Esophagus muscularis mucosa (tissue), 4 donors: ENCODE results near the gene ANKRD11. TPM values are rescaled to one million over a fixed set of nuclear protein-coding genes. Genes with fewer than 3 reads are reported as not detected.

Experiments
- DNase-seq: peaks from one replicate; pipeline ENCODE4 v3.0.0-alpha.2; 2017; ENCODE audit errors: extremely low spot score
- H3K27ac ChIP-seq, 4 donors: fragments of 200-600 bp; sonication (generic); replicated peaks in 1 of 4; 1 replicate in 3 of 4; 2 replicates in 1 of 4; pipeline ENCODE4 v1.5.1; 2016 to 2019; ENCODE audit warnings: mild to moderate bottlenecking in 1 of 4
- H3K27me3 ChIP-seq, 4 donors: fragments of 200-600 bp; sonication (generic); one replicate each; pipeline versions ENCODE4 v1.5.1 to v1.6.0; 2016 to 2019
- H3K36me3 ChIP-seq, 4 donors: fragments of 200-600 bp; sonication (generic); one replicate each; pipeline ENCODE4 v1.5.1; 2016 to 2019
- H3K4me1 ChIP-seq, 4 donors: fragments of 200-600 bp; sonication (generic); one replicate each; pipeline ENCODE4 v1.5.1; 2016 to 2019
- H3K4me3 ChIP-seq, 4 donors: fragments of 200-600 bp; sonication (generic); 1 replicate in 2 of 4; 2 replicates in 2 of 4; pipeline ENCODE4 v1.5.1; 2016 to 2019; ENCODE audit warnings: mild to moderate bottlenecking in 4 of 4, moderate library complexity in 1 of 4
- H3K9me3 ChIP-seq, 4 donors: fragments of 200-600 bp; sonication (generic); 1 replicate in 3 of 4; 2 replicates in 1 of 4; pipeline ENCODE4 v1.5.1; 2016 to 2019
- CTCF ChIP-seq, 3 experiments: fragments of 200-600 bp in 2 of 3; fragments of 450-650 bp in 1 of 3; sonication (generic) in 2 of 3; IDR thresholded peaks; one replicate each; pipeline ENCODE4 v1.5.1; 2017 to 2019; ENCODE audit warnings: antibody characterized with exemption in 3 of 3, mild to moderate bottlenecking in 2 of 3, moderate library complexity in 1 of 3
- EP300 ChIP-seq: sonication (generic); formaldehyde crosslinking; IDR thresholded peaks from one replicate; pipeline ENCODE4 v1.6.1; 2017; ENCODE audit warnings: antibody characterized with exemption
- POLR2A ChIP-seq: fragments of 450-650 bp; IDR thresholded peaks from one replicate; pipeline ENCODE4 v1.6.1; 2017; ENCODE audit warnings: antibody characterized with exemption, moderate library complexity, mild to moderate bottlenecking, low read depth
- POLR2AphosphoS5 ChIP-seq, 2 donors: sonication (generic); formaldehyde crosslinking; IDR thresholded peaks; one replicate each; pipeline ENCODE4 v1.6.1; 2017; ENCODE audit warnings: antibody characterized with exemption in 2 of 2
- WGBS: methylation state at CpG from one replicate; pipeline ENCODE4 v1.1.5; 2018; 5-methylcytosine and 5-hydroxymethylcytosine counted together
- intact Hi-C: fragments of 100-400 bp; cut with DNase I; formaldehyde crosslinking; loops from one replicate; pipeline ENCODE4 v1.15.1; 2023
- total RNA-seq, 4 donors: library from RNA; depleted of rRNA; stranded (reverse); fragments of >200 nt; gene quantifications; one replicate each; pipeline versions ENCODE4 v1.1.0 to v1.2.1, GENCODE V29; 2016

The ANKRD11 gene
- total RNA-seq, 4 donors from 2014 or later = 60.8 to 119 (median 105) TPM

DNA sequence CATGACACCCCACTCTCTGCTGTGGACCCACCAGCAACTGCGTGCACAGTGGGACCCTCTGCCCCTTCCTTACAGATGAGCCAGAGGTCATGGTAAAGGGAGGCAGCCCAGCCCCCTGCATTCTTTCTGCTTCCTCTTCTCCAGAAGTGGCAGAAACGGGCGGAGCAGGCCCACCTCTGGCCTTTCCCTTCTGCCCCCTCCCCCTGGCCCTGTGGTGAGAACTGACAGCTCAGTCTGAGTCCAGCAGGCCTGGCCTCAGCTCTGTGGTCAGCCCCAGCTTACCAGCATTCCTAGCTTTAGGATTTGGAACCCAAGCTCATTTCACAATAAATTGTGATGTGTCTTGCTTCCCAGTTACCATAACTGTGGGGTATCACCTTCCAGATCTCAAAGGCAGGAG, 4.8 kb upstream of the ANKRD11 start:
- H3K27me3 ChIP-seq = no peaks in the 10 kb centered on the region
- no peak overlapping the region for H3K27ac ChIP-seq
- peaks cover 11 to 20% (median 16%) of the 10 kb centered on the region in 4 donors for H3K4me1 ChIP-seq
- H3K4me3 ChIP-seq = no peak overlapping the region
- peaks cover 0 to 14% (median 2%) of the 10 kb centered on the region in 4 donors for H3K36me3 ChIP-seq
- no peak for DNase-seq
- no peaks in the 10 kb centered on the region for H3K9me3 ChIP-seq
- TF ChIP-seq POLR2AphosphoS5 (IDR thresholded peaks at IDR 0.05) (no peak), CTCF (IDR thresholded peaks at IDR 0.05) (no peak), POLR2A (no peak), EP300 (no peak)
- 54% methylated on average over 3 of the region's 3 CpGs for WGBS
- intact Hi-C loops = no loop called here

DNA sequence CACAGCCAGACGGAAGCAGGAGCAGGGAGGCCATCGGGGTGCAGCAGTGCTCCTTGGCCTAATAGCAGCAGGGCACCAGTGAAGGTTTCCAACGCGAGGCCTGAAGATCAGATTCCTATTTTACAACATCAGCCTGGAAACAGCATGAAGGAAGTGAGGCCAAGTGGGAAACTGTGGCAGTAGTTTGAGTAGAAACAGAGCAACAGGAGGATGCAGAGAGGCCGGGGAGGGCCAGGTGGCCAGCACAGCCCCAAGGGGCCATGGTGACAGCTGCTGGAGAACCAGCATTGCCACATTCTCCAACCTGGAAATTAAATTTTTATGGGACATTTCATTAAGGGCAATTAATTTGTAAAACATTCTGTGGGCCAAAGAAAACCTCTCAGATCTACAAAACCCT, 3.4 kb upstream of the ANKRD11 start:
- no peak for DNase-seq
- Histone ChIP-seq H3K9me3 (no peaks in the 10 kb centered on the region), H3K4me1 (peaks cover 14 to 24% (median 18%) of the 10 kb centered on the region in 4 donors), H3K27ac (no peak overlapping the region), H3K36me3 (peaks cover 0 to 9% (median under 1%) of the 10 kb centered on the region in 4 donors), H3K4me3 (no peak overlapping the region), H3K27me3 (no peaks in the 10 kb centered on the region)
- intact Hi-C loops = loop anchor here (5.0 kb wide), 1 partner anchor 161 kb away; no protein-coding TSS in a partner anchor
- 77% methylated on average over 5 of the region's 5 CpGs for WGBS
- TF ChIP-seq POLR2A = no peak
- no peak for TF ChIP-seq POLR2AphosphoS5 (IDR thresholded peaks at IDR 0.05)
- no peak for TF ChIP-seq CTCF (IDR thresholded peaks at IDR 0.05)
- no peak for TF ChIP-seq EP300

- peak overlapping the region; percentile 75 to 98 (median 86) for H3K4me3 ChIP-seq
- TF ChIP-seq CTCF (IDR thresholded peaks at IDR 0.05) = no peak
- no peak for TF ChIP-seq POLR2A
- no peak for TF ChIP-seq EP300
- peak overlapping the region; percentile 95 to 100 (median 98) for H3K27ac ChIP-seq
- intact Hi-C loops = loop anchor here (5.0 kb wide), 1 partner anchor 160 kb away; no protein-coding TSS in a partner anchor
- H3K27me3 ChIP-seq = no peaks in the 10 kb centered on the region
- peaks cover 0 to 7% (median 0%) of the 10 kb centered on the region in 4 donors for H3K36me3 ChIP-seq
- no peaks in the 10 kb centered on the region for H3K9me3 ChIP-seq
- no peak for DNase-seq
- peaks cover 29 to 40% (median 35%) of the 10 kb centered on the region in 4 donors for H3K4me1 ChIP-seq
- WGBS = 82% methylated on average over 24 of the region's 24 CpGs
Observed at GRCh38 chr16:89491974-89492687, 1.8 kb upstream of the ANKRD11 start.

- no peak for DNase-seq
- intact Hi-C loops = loop anchor here (5.0 kb wide), 1 partner anchor 159 kb away; no protein-coding TSS in a partner anchor
- 3% methylated on average over 22 of the region's 22 CpGs for WGBS
- Histone ChIP-seq H3K27me3 (no peaks in the 10 kb centered on the region), H3K36me3 (peaks cover 0 to 7% (median 0%) of the 10 kb centered on the region in 4 donors), H3K27ac (peak overlapping the region; percentile 95 to 100 (median 98)), H3K9me3 (no peaks in the 10 kb centered on the region), H3K4me1 (peaks cover 35 to 47% (median 43%) of the 10 kb centered on the region in 4 donors), H3K4me3 (peak overlapping the region; percentile 75 to 98 (median 86))
- no peak for TF ChIP-seq EP300
- peak in 2 of 3 experiments; percentile 20 to 22 for TF ChIP-seq CTCF (IDR thresholded peaks at IDR 0.05)
Observed at GRCh38 chr16:89491238-89491869, 993 bp upstream of the ANKRD11 start.
